HepG2 (cell line): Measurements from ENCODE around the gene ANO6.

ENCODE experiments used
- CEBPB ChIP-seq: IDR thresholded peaks from 2 replicates; pipeline ENCODE4 v1.6.1; 2011; ENCODE audit warnings: low read depth, low read length, improper control_type of control experiment, borderline replicate concordance
- CTCF ChIP-seq: sonication (generic); formaldehyde crosslinking; IDR thresholded peaks from 2 replicates; pipeline ENCODE4 v1.5.0; 2020; ENCODE audit warnings: mild to moderate bottlenecking, missing genetic modification reagents, moderate library complexity
- FOSL1 ChIP-seq: sonication (generic); formaldehyde crosslinking; IDR thresholded peaks from 2 replicates; pipeline ENCODE4 v1.9.0; 2021; ENCODE audit warnings: missing genetic modification reagents, borderline replicate concordance
- FOXJ3 ChIP-seq: sonication (generic); formaldehyde crosslinking; IDR thresholded peaks from 2 replicates; pipeline ENCODE4 v1.4.0; 2020; ENCODE audit warnings: missing genetic modification reagents, mild to moderate bottlenecking, borderline replicate concordance
- NCOA1 ChIP-seq: sonication (generic); formaldehyde crosslinking; IDR thresholded peaks from 2 replicates; pipeline ENCODE4 v1.9.0; 2021; ENCODE audit warnings: missing genetic modification reagents
- NFYC ChIP-seq: IDR thresholded peaks from 2 replicates; pipeline ENCODE4 v1.6.1; 2016; ENCODE audit warnings: missing genetic modification reagents, missing compliant biosample characterization
- POLR2A ChIP-seq, 2 experiments: IDR thresholded peaks; 2 replicates each; pipeline ENCODE4 v1.6.1; 2011; ENCODE audit warnings: low read depth in 2 of 2, low read length in 2 of 2, mild to moderate bottlenecking in 1 of 2, moderate library complexity in 1 of 2; ENCODE audit not compliant: insufficient read depth in 1 of 2
- REST ChIP-seq, 2 experiments: IDR thresholded peaks; 2 replicates each; pipeline ENCODE4 v1.6.1; 2011 to 2012; ENCODE audit warnings: low read length in 2 of 2, borderline replicate concordance in 1 of 2, low read depth in 1 of 2, mild to moderate bottlenecking in 1 of 2, moderate library complexity in 1 of 2
- SIN3A ChIP-seq: IDR thresholded peaks from 2 replicates; pipeline ENCODE4 v1.6.1; 2011; ENCODE audit warnings: low read depth, mild to moderate bottlenecking, control low read depth, low read length, borderline replicate concordance
- ZFP82 ChIP-seq: sonication (generic); formaldehyde crosslinking; IDR thresholded peaks from 2 replicates; pipeline ENCODE4 v1.5.1; 2020; ENCODE audit warnings: mild to moderate bottlenecking, missing genetic modification reagents, borderline replicate concordance
- ZNF562 ChIP-seq: sonication (generic); formaldehyde crosslinking; IDR thresholded peaks from 2 replicates; pipeline ENCODE4 v1.8.0; 2022; ENCODE audit warnings: missing genetic modification reagents, borderline replicate concordance
- ZNF749 ChIP-seq: sonication (generic); formaldehyde crosslinking; IDR thresholded peaks from 2 replicates; pipeline ENCODE4 v1.8.0; 2022; ENCODE audit warnings: mild to moderate bottlenecking, missing genetic modification reagents, moderate library complexity, borderline replicate concordance
- TF ChIP-seq, protein P1 (sequence below), 2 experiments: fragments of 450-650 bp in 1 of 2; sonication (generic) in 1 of 2; formaldehyde crosslinking; IDR thresholded peaks; 2 replicates each; pipeline versions ENCODE4 v1.5.0 to v1.8.0; 2020 to 2022; ENCODE audit warnings: mild to moderate bottlenecking in 1 of 2, missing genetic modification reagents in 1 of 2

GRCh38 chr12:45458238-45458637 lies 242.3 kb downstream of the ANO6 start:
- no peak for TF ChIP-seq ZNF562 (CRISPR knock-in tag)
- TF ChIP-seq ZFP82 (CRISPR knock-in tag): no peak
- TF ChIP-seq ZNF749 (CRISPR knock-in tag): no peak
- TF ChIP-seq CTCF (CRISPR knock-in tag): no peak
- no peak for TF ChIP-seq CEBPB
- TF ChIP-seq, protein P1, sequence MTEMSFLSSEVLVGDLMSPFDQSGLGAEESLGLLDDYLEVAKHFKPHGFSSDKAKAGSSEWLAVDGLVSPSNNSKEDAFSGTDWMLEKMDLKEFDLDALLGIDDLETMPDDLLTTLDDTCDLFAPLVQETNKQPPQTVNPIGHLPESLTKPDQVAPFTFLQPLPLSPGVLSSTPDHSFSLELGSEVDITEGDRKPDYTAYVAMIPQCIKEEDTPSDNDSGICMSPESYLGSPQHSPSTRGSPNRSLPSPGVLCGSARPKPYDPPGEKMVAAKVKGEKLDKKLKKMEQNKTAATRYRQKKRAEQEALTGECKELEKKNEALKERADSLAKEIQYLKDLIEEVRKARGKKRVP (CRISPR knock-in tag; IDR thresholded peaks at IDR 0.05): no peak
- no peak for TF ChIP-seq REST (IDR thresholded peaks at IDR 0.05; ENCODE audit: borderline replicate concordance in 1 of 2, low read depth in 1 of 2, low read length in 2 of 2)
- TF ChIP-seq NCOA1 (CRISPR knock-in tag): no peak
- no peak for TF ChIP-seq FOXJ3 (CRISPR knock-in tag)
- TF ChIP-seq POLR2A (IDR thresholded peaks at IDR 0.05; ENCODE audit: insufficient read depth in 1 of 2, low read depth in 2 of 2, low read length in 2 of 2): no peak
- TF ChIP-seq SIN3A: no peak
- TF ChIP-seq FOSL1: no peak
- TF ChIP-seq NFYC (CRISPR knock-in tag): no peak
